HG03045 (cell line): ENCODE results near the gene TINAGL1.

ENCODE experiments used
- ATAC-seq: cut with Tn5 transposase; IDR thresholded peaks from one replicate; pipeline ENCODE4 v1.9.1; 2021; ENCODE audit warnings: mild to moderate bottlenecking, moderate library complexity; ENCODE audit not compliant: unreplicated experiment

Gene TINAGL1

GRCh38 chr1:31626223-31627207 lies 50.2 kb downstream of the TINAGL1 start:
- ATAC-seq: no peak

GRCh38 chr1:31627301-31627929 lies 51.1 kb downstream of the TINAGL1 start:
- ATAC-seq: no peak

DNA sequence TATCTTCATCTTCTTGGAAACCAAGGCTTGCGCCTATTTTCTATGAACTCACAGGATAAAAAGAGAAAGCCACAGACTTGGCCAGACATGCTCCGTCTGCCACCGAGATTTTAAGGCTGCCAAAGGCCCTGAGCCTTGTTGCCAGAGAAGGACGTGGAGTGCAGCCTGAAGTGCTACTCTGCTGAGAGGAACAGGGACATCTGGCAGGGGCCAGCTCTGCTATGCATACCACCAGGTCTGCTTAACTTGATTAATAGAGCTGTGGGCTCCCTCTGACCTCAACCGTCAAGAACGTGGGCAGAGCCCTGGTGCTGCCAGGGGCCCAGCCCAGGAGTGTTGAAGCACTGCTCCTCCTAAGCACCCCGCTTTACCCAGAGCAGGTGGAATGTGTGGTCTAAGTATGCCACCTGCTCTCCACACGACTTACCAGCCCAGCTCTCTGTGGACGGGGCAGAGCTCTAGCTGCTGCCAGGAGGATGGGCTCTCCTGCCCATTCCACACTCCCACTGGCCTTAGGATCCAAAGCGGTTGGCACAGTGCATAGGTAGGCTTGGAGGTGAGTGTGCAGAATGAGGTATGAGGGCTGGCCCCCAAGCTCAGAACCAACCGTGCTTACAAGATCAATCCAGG lies 51.7 kb downstream of the TINAGL1 start:
- no peak for ATAC-seq

GRCh38 chr1:31628931-31629556 lies 52.7 kb downstream of the TINAGL1 start:
- ATAC-seq: no peak

GRCh38 chr1:31632649-31633048 lies 56.3 kb downstream of the TINAGL1 start:
- no peak for ATAC-seq

GRCh38 chr1:31633117-31633516 lies 56.8 kb downstream of the TINAGL1 start:
- no peak for ATAC-seq
